Right cardiac atrium (tissue), 5 donors: ENCODE results near the gene PNPLA8. TPM values are rescaled to one million over a fixed set of nuclear protein-coding genes. Genes with fewer than 3 reads are reported as not detected.
"Not testable (repeated sequence)": the region's sequence is repeated elsewhere in the genome, so short reads cannot be mapped to it uniquely, and the experiment has no call there.

Experiments
- ATAC-seq, 2 donors: fragments of 200-7000 bp; cut with Tn5 transposase; one replicate each; pipeline versions ENCODE4 v1.8.0 to v1.9.1; 2020; ENCODE audit warnings: moderate library complexity in 2 of 2, mild to moderate bottlenecking in 1 of 2
- DNase-seq, 3 donors: peaks; one replicate each; pipeline ENCODE4 v3.0.0-alpha.2; 2020
- H3K27ac ChIP-seq: one replicate; pipeline ENCODE4 v1.5.1; 2013; ENCODE audit warnings: mild to moderate bottlenecking, low read length, control low read depth, moderate library complexity
- H3K27me3 ChIP-seq: one replicate; pipeline ENCODE4 v1.6.1; 2013; ENCODE audit not compliant: control insufficient read depth, insufficient read depth
- H3K4me1 ChIP-seq: one replicate; pipeline ENCODE4 v1.6.1; 2013; ENCODE audit warnings: low read length; ENCODE audit not compliant: control insufficient read depth, insufficient read depth
- H3K4me3 ChIP-seq: one replicate; pipeline ENCODE4 v1.5.1; 2013; ENCODE audit warnings: low read length, control low read depth
- H3K9me3 ChIP-seq: one replicate; pipeline ENCODE4 v1.6.1; 2013; ENCODE audit warnings: low read length; ENCODE audit not compliant: control insufficient read depth
- WGBS: extraction: QIAGEN DNeasy Blood & Tissue Kit; methylation state at CpG from one replicate; pipeline ENCODE4 v1.1.7; 2013; 5-methylcytosine and 5-hydroxymethylcytosine counted together
- intact Hi-C, 4 donors: fragments of 100-400 bp; cut with DNase I; formaldehyde crosslinking; loops; one replicate each; pipeline versions ENCODE4 v1.11.0 to v1.14.0; 2022 to 2023
- polyA plus RNA-seq: library from polyadenylated mRNA; stranded (reverse); fragments of 200-250 nt; gene quantifications from one replicate; pipeline ENCODE4 v1.2.3, GENCODE V29; 2013
- total RNA-seq, 4 donors: library from RNA; stranded (reverse); fragmentation: NEBNext Ultra II Directional; extraction: Animal tissue kit (Norgen Biotek cat#: 25700); gene quantifications; one replicate each; pipeline ENCODE4 v1.2.1, GENCODE V29; 2021
- donor health status: healthy with polysubstance abuse.
- donor health status: DM: no; HTN: yes; CAD: no.
- donor health status: DM: no; HTN: no; CAD: no.
- donor health status: DM: no; HTN: yes; CAD: no; lungs with severe emphysema.
- donor health status: DM: yes; HTN: yes; CAD: no.

PNPLA8 gene
- total and polyA plus RNA-seq, 5 donors = 22.3 to 37.4 (median 34.0) TPM

GRCh38 chr7:108467391-108467790, 58.5 kb downstream of the PNPLA8 start:
- Histone ChIP-seq H3K27me3 (no peaks in the 10 kb centered on the region), H3K4me1 (peaks cover 1% of the 10 kb centered on the region), H3K9me3 (no peaks in the 10 kb centered on the region), H3K4me3 (no peak overlapping the region), H3K27ac (no peak overlapping the region)
- ATAC-seq (peak in 1 of 2 donors; percentile 50), DNase-seq (no peak)
- WGBS = 61% methylated on average over 2 of the region's 2 CpGs
- intact Hi-C loops = no loop called here

DNA sequence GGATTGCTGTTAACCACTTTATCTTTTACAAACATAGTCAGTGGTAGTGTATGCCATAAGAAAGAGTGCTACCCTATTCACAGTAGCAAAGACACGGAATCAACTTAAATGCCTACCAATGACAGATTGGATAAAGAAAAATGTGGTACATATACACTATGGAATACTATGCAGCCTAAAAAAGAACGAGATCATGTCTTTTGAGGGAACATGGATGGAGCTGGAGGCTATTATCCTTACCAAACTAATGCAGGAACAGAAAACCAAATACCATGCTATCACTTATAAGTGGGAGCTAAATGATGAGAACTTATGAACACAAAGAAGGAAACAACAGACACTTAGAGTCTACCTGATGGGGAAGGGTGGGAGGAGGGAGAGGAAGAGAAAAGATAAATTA, 59.6 kb downstream of the PNPLA8 start:
- H3K9me3 ChIP-seq, H3K4me3 ChIP-seq, intact Hi-C loops, H3K27ac ChIP-seq, H3K4me1 ChIP-seq, ATAC-seq, H3K27me3 ChIP-seq, DNase-seq: not testable (repeated sequence)
- 72% methylated on average over 2 of the region's 2 CpGs for WGBS

DNA sequence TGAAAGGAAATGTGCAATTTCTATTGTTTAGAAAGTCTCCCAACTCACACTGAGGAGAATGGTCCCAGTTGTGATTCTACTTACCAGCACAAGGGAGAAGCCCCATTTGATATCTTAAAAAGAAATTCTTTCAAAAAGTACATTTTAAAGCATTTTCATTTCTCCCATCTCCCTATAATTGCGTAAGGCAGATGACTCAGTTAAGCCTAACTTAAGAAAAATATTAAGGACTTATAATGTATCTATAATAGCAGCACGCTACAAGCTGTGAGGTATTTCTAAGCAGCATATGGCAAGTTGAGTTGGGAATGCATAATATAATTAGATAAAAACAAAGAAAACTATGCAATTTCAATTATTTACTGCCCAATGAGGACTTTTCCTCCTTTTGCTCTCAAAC, 61.2 kb downstream of the PNPLA8 start:
- no peak for DNase-seq
- intact Hi-C loops = no loop called here
- Histone ChIP-seq H3K9me3 (no peaks in the 10 kb centered on the region), H3K4me1 (peaks cover 1% of the 10 kb centered on the region), H3K27me3 (no peaks in the 10 kb centered on the region), H3K27ac (no peak overlapping the region), H3K4me3 (no peak overlapping the region)
- no peak for ATAC-seq
- 98% methylated on average over 2 of the region's 2 CpGs for WGBS

DNA sequence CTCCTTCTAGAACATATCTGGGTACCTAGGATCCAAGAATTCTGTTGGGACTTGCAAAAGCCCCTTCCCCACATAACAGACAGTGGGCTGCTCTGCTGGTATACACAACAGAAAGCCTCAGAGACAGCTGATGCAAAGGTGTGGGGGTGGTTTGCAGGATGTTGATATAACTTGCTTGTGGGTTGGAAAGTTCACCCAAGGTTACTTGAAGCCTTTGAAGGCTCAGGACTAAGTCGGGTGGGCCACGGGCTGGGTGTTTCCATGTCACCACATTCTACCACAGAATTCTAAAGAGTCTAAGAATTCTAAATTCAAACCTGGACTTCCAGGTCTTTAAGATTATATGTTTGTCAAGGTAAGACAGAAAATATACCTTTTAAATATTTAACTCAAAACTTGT, 62.3 kb downstream of the PNPLA8 start:
- 64% methylated on average over 2 of the region's 2 CpGs for WGBS
- no peaks in the 10 kb centered on the region for H3K27me3 ChIP-seq
- H3K27ac ChIP-seq = no peak overlapping the region
- peaks cover 1% of the 10 kb centered on the region for H3K4me1 ChIP-seq
- no peaks in the 10 kb centered on the region for H3K9me3 ChIP-seq
- intact Hi-C loops = no loop called here
- ATAC-seq = no peak
- DNase-seq = no peak
- H3K4me3 ChIP-seq = no peak overlapping the region

GRCh38 chr7:108461840-108462239, 64.1 kb downstream of the PNPLA8 start:
- WGBS = 62% methylated on average over 3 of the region's 3 CpGs
- Histone ChIP-seq H3K27me3 (peaks cover 3% of the 10 kb centered on the region), H3K27ac (no peak overlapping the region), H3K4me3 (no peak overlapping the region), H3K9me3 (no peaks in the 10 kb centered on the region), H3K4me1 (no peaks in the 10 kb centered on the region)
- no peak for DNase-seq
- intact Hi-C loops = no loop called here
- peak in 1 of 2 donors; percentile 53 for ATAC-seq

- intact Hi-C loops = no loop called here
- Histone ChIP-seq H3K27me3 (peaks cover 3% of the 10 kb centered on the region), H3K9me3 (no peaks in the 10 kb centered on the region), H3K4me3 (no peak overlapping the region), H3K27ac (no peak overlapping the region), H3K4me1 (no peaks in the 10 kb centered on the region)
- ATAC-seq (no peak), DNase-seq (no peak)
- WGBS = 78% methylated on average over 1 of the region's 1 CpG
Measured at GRCh38 chr7:108460964-108461363, 65.0 kb downstream of the PNPLA8 start.

- WGBS = 37% methylated on average over 3 of the region's 3 CpGs
- no peak for ATAC-seq
- peaks cover 3% of the 10 kb centered on the region for H3K27me3 ChIP-seq
Measured at GRCh38 chr7:108459922-108460551, 65.9 kb downstream of the PNPLA8 start.

GRCh38 chr7:108457871-108458270, 68.1 kb downstream of the PNPLA8 start:
- H3K27ac ChIP-seq = no peak overlapping the region
- H3K4me3 ChIP-seq = no peak overlapping the region
- H3K9me3 ChIP-seq = no peaks in the 10 kb centered on the region
- peaks cover 6% of the 10 kb centered on the region for H3K27me3 ChIP-seq
- intact Hi-C loops = loop anchor here in 3 of 4 donors (5.0 to 10.0 kb wide), 2 partner anchors 273 to 276 kb away; no protein-coding TSS in a partner anchor
- no peak for ATAC-seq
- no peak for DNase-seq
- no peaks in the 10 kb centered on the region for H3K4me1 ChIP-seq

More at GRCh38 chr7:108459922-108460551, 65.9 kb downstream of the PNPLA8 start:
- Histone ChIP-seq H3K9me3 (no peaks in the 10 kb centered on the region), H3K4me3 (no peak overlapping the region), H3K4me1 (no peaks in the 10 kb centered on the region), H3K27ac (no peak overlapping the region)
- DNase-seq = no peak
- intact Hi-C loops = loop anchor here in 3 of 4 donors (5.0 to 10.0 kb wide), 2 partner anchors 275 to 278 kb away; no protein-coding TSS in a partner anchor

- Histone ChIP-seq H3K27ac (no peak overlapping the region), H3K4me3 (peak overlapping the region; percentile 58), H3K9me3 (no peaks in the 10 kb centered on the region), H3K27me3 (peaks cover 6% of the 10 kb centered on the region), H3K4me1 (no peaks in the 10 kb centered on the region)
- intact Hi-C loops = loop anchor here in 3 of 4 donors (5.0 to 10.0 kb wide), 2 partner anchors 272 to 275 kb away; no protein-coding TSS in a partner anchor
- no peak for DNase-seq
- WGBS = 14% methylated on average over 19 of the region's 19 CpGs
- no peak for ATAC-seq
Measured at GRCh38 chr7:108456845-108457540, 68.9 kb downstream of the PNPLA8 start.

DNA sequence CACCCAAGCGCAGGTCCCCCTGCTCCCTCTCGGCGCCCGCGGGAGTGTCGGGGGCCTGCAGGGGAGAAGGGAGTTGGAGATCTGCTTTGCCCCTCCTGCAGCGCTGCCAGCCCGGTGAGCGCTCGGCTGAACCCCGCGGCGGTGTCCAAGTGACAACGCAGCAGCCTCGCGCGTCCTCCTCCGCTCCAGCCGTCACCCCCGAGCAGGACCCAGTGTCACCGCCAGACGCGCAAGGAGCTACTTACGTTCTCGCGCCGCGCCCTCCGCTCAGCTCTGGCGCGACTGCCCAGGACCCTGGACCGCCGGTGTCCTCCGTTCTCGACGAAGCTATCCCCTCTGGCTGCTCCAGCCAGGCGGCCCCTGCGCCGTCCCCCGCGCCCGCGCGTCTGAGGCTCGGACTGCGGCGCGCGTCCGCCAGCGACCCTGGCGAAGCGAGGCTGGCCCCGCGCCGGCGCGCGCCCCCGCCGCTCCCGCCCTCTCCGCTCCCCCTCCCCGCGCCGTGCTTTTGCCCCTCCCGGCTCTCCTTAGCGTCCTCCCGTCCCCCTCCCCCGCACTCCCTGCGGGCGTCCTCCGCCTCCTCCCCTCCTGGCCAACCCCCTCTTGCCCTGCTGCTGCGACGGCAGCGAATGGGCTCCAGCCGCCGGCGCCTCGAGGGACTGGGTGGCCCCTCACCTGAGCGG, 69.8 kb downstream of the PNPLA8 start, which contains the start of gene NRCAM:
TSS of gene NRCAM (minus strand) at position 439 of the 680 bp plus-strand sequence. CDS start 216,372 bp downstream, outside the sequence.
- Histone ChIP-seq H3K4me3 (peak within 1 kb of the TSS; percentile 58), H3K9me3 (no peaks in the 10 kb centered on the region), H3K27ac (no peak within 1 kb of the TSS), H3K27me3 (peaks cover 6% of the 10 kb centered on the region), H3K4me1 (no peaks in the 10 kb centered on the region)
- WGBS = under 1% methylated on average over 81 of the region's 81 CpGs
- ATAC-seq (peak; percentile 25 to 28), DNase-seq (peak; percentile 21 to 60 (median 58))
- intact Hi-C loops = loop anchor here in 3 of 4 donors (5.0 to 10.0 kb wide), 2 partner anchors 271 to 274 kb away; no protein-coding TSS in a partner anchor
